Liver (tissue), 9 donors: ENCODE measurements around the gene ANKS1A. TPM values are rescaled to one million over a fixed set of nuclear protein-coding genes. Genes with fewer than 3 reads are reported as not detected.
A peak's percentile ranks its signal among the peaks of the same experiment; 100 is the strongest.

Source experiments
- DNase-seq: peaks from one replicate; pipeline ENCODE4 v3.0.0-alpha.2; 2017; ENCODE audit warnings: low spot score
- H3K27ac ChIP-seq, 2 donors: one replicate each; pipeline ENCODE4 v1.7.0; 2013; ENCODE audit warnings: inconsistent platforms in 2 of 2, low read length in 2 of 2, control low read depth in 1 of 2, low read depth in 1 of 2, mild to moderate bottlenecking in 1 of 2
- H3K27me3 ChIP-seq, 4 donors: one replicate each; pipeline versions ENCODE4 v1.6.1 to v1.7.0; 2013; ENCODE audit warnings: low read length in 3 of 4, inconsistent platforms in 1 of 4, mild to moderate bottlenecking in 1 of 4, moderate library complexity in 1 of 4; ENCODE audit not compliant: control insufficient read depth in 4 of 4, insufficient read depth in 4 of 4
- H3K36me3 ChIP-seq, 4 donors: one replicate each; pipeline versions ENCODE4 v1.6.1 to v1.7.0; 2013; ENCODE audit warnings: low read length in 3 of 4, mild to moderate bottlenecking in 3 of 4, low read depth in 1 of 4, moderate library complexity in 1 of 4; ENCODE audit not compliant: control insufficient read depth in 4 of 4, insufficient read depth in 3 of 4
- H3K4me1 ChIP-seq, 4 donors: one replicate each; pipeline versions ENCODE4 v1.6.1 to v1.7.0; 2013; ENCODE audit warnings: low read length in 3 of 4, mild to moderate bottlenecking in 3 of 4, moderate library complexity in 1 of 4; ENCODE audit not compliant: control insufficient read depth in 4 of 4, insufficient read depth in 4 of 4
- H3K4me3 ChIP-seq, 3 donors: one replicate each; pipeline versions ENCODE4 v1.6.1 to v1.7.0; 2013; ENCODE audit warnings: low read length in 3 of 3, control low read depth in 1 of 3, low read depth in 1 of 3, mild to moderate bottlenecking in 1 of 3
- H3K9ac ChIP-seq, 2 donors: one replicate each; pipeline ENCODE4 v1.7.0; 2013; ENCODE audit warnings: low read length in 2 of 2, mild to moderate bottlenecking in 2 of 2, moderate library complexity in 2 of 2, control low read depth in 1 of 2, low read depth in 1 of 2
- H3K9me3 ChIP-seq, 4 donors: one replicate each; pipeline versions ENCODE4 v1.6.1 to v1.7.0; 2013; ENCODE audit warnings: low read length in 3 of 4; ENCODE audit not compliant: control insufficient read depth in 4 of 4
- EGR1 ChIP-seq, 2 donors: IDR thresholded peaks; 2 replicates each; pipeline ENCODE4 v1.6.1; 2016 to 2018; ENCODE audit warnings: antibody characterized with exemption in 2 of 2, low read depth in 2 of 2
- FOXA1 ChIP-seq: IDR thresholded peaks from 2 replicates; pipeline ENCODE4 v1.6.1; 2016; ENCODE audit warnings: antibody characterized with exemption
- FOXA2 ChIP-seq: IDR thresholded peaks from 2 replicates; pipeline ENCODE4 v1.6.1; 2016; ENCODE audit warnings: antibody characterized with exemption
- GABPA ChIP-seq, 2 donors: IDR thresholded peaks in 1 of 2; conservative IDR thresholded peaks in 1 of 2; 2 replicates each; pipeline ENCODE4 v1.6.1; 2016; ENCODE audit warnings: antibody characterized with exemption in 2 of 2, mild to moderate bottlenecking in 1 of 2, moderate library complexity in 1 of 2
- HNF4A ChIP-seq, 2 donors: conservative IDR thresholded peaks; 2 replicates each; pipeline ENCODE4 v1.6.1; 2016; ENCODE audit warnings: antibody characterized with exemption in 2 of 2, mild to moderate bottlenecking in 2 of 2
- HNF4G ChIP-seq: IDR thresholded peaks from 2 replicates; pipeline ENCODE4 v1.6.1; 2016; ENCODE audit warnings: antibody characterized with exemption
- JUND ChIP-seq, 2 donors: IDR thresholded peaks; 2 replicates each; pipeline ENCODE4 v1.6.1; 2016; ENCODE audit warnings: antibody characterized with exemption in 2 of 2
- NR2F2 ChIP-seq: IDR thresholded peaks from 2 replicates; pipeline ENCODE4 v1.6.1; 2016; ENCODE audit warnings: antibody characterized with exemption
- RAD21 ChIP-seq, 2 donors: IDR thresholded peaks; 2 replicates each; pipeline ENCODE4 v1.6.1; 2016; ENCODE audit warnings: antibody characterized with exemption in 2 of 2, mild to moderate bottlenecking in 2 of 2
- RXRA ChIP-seq, 2 donors: IDR thresholded peaks; 2 replicates each; pipeline ENCODE4 v1.6.1; 2017 to 2018; ENCODE audit warnings: antibody characterized with exemption in 2 of 2, mild to moderate bottlenecking in 1 of 2
- SP1 ChIP-seq: IDR thresholded peaks from 2 replicates; pipeline ENCODE4 v1.6.1; 2018; ENCODE audit warnings: antibody characterized with exemption, mild to moderate bottlenecking
- TAF1 ChIP-seq: conservative IDR thresholded peaks from 2 replicates; pipeline ENCODE4 v1.6.1; 2016; ENCODE audit warnings: antibody characterized with exemption, mild to moderate bottlenecking
- YY1 ChIP-seq: IDR thresholded peaks from 2 replicates; pipeline ENCODE4 v1.6.1; 2016; ENCODE audit warnings: antibody characterized with exemption, mild to moderate bottlenecking
- WGBS: extraction: QIAGEN DNeasy Blood & Tissue Kit; methylation state at CpG from one replicate; pipeline ENCODE4 v1.1.7; 2013; 5-methylcytosine and 5-hydroxymethylcytosine counted together
- polyA plus RNA-seq, 2 donors: library from polyadenylated mRNA; stranded (reverse) in 1 of 2; unstranded in 1 of 2; fragments of 200-250 nt in 1 of 2; fragments of >200 nt in 1 of 2; fragmentation: Nextera tagmentation in 1 of 2; extraction: Ambion mirVana in 1 of 2; gene quantifications; one replicate each; pipeline versions ENCODE4 v1.2.1 to v1.2.3, GENCODE V29; 2013 to 2015
- total RNA-seq, 2 donors: library from RNA; depleted of rRNA; stranded (reverse); fragments of >200 nt; gene quantifications; one replicate each; pipeline ENCODE4 v1.2.3, GENCODE V29; 2014
- TF ChIP-seq, protein P1 (sequence below): IDR thresholded peaks from 2 replicates; pipeline ENCODE4 v1.6.1; 2016; ENCODE audit warnings: antibody characterized with exemption
- TF ChIP-seq, protein P2 (sequence below): IDR thresholded peaks from 2 replicates; pipeline ENCODE4 v1.6.1; 2016; ENCODE audit warnings: antibody characterized with exemption
- TF ChIP-seq, protein P3 (sequence below): fragments of 150-350 bp; IDR thresholded peaks from 2 replicates; pipeline ENCODE4 v1.5.1; 2017; ENCODE audit warnings: improper control_type of control experiment, low read depth, low read length; ENCODE audit not compliant: missing input control
- TF ChIP-seq, protein P4 (sequence below): IDR thresholded peaks from 2 replicates; pipeline ENCODE4 v1.6.1; 2016; ENCODE audit warnings: antibody characterized with exemption, mild to moderate bottlenecking
- TF ChIP-seq, protein P5 (sequence below): IDR thresholded peaks from 2 replicates; pipeline ENCODE4 v1.6.1; 2016; ENCODE audit warnings: antibody characterized with exemption
- donor health status: healthy.
- donor health status: healthy.
- donor health status: healthy.
- donor health status: healthy.
- donor health status: healthy.

Gene ANKS1A
- total and polyA plus RNA-seq, 4 donors: 4.3 to 18.7 (median 6.7) TPM

DNA sequence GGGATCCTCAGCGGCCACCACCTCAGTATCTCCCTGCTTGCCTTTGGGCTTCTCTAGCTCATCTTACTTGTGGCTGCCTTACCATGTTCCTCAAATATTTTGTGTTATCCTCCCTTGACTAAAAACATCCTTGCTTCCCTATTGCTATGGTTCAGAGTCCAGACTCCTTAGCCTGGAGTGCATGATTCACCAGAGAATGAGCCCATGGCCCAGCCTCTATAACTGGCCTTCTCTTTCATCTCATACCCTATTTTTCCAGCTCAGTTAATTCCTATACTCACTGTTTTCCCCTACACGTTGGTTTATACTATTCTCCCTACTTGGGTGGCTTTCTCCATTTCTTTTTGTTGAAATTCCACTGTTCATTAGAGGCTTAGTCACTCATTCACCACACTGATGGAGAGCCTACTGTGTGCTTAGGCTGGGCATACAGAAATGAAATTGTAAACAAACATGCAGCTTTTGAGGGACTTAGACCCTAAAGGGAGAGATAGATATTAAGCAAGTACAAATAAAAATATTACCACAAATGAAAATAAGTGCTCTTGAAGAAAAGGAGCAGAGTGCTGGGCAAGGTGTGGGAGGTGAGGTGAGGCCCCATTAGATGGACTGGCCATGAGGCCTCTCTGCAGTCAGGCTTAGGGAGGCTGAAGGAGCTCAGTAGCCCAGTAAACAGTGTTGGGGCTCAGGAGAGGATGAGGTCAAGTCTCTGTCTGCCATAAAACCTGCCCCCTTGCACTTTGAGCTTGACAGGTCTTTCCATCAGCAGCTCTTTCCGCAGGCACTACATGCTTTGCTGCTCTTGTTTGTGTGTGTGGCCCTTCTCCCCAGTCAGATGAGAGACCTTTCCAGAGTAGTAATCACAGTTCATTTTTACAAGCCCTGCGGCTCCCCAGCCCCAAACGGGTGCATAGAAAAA, 142.8 kb downstream of the ANKS1A start:
- no peak overlapping the region for H3K9ac ChIP-seq
- H3K27ac ChIP-seq: no peak overlapping the region
- peaks cover 0 to 35% (median 21%) of the 10 kb centered on the region in 4 donors for H3K4me1 ChIP-seq

More for the DNA sequence above, 142.8 kb downstream of the ANKS1A start:
- Histone ChIP-seq H3K4me3 (no peak overlapping the region), H3K27me3 (no peaks in the 10 kb centered on the region), H3K36me3 (peaks cover 0 to 4% (median 1%) of the 10 kb centered on the region in 4 donors), H3K9me3 (no peaks in the 10 kb centered on the region)
- DNase-seq: no peak
- TF ChIP-seq HNF4G (peak; percentile 32), GABPA (IDR thresholded peaks at IDR 0.05 in 1 of 2, conservative IDR thresholded peaks at IDR 0.05 in 1 of 2) (no peak), JUND (IDR thresholded peaks at IDR 0.05) (no peak), HNF4A (conservative IDR thresholded peaks at IDR 0.05) (peak; percentile 70 to 78), FOXA2 (no peak), FOXA1 (no peak), TAF1 (no peak), SP1 (peak; percentile 41), RXRA (IDR thresholded peaks at IDR 0.05) (peak in 1 of 2 donors; percentile 36), EGR1 (IDR thresholded peaks at IDR 0.05; ENCODE audit: low read depth in 2 of 2) (no peak), RAD21 (IDR thresholded peaks at IDR 0.05) (no peak), YY1 (no peak), NR2F2 (no peak)
- TF ChIP-seq, protein P1, sequence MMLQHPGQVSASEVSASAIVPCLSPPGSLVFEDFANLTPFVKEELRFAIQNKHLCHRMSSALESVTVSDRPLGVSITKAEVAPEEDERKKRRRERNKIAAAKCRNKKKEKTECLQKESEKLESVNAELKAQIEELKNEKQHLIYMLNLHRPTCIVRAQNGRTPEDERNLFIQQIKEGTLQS: no peak
- TF ChIP-seq, protein P2, sequence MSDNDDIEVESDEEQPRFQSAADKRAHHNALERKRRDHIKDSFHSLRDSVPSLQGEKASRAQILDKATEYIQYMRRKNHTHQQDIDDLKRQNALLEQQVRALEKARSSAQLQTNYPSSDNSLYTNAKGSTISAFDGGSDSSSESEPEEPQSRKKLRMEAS: no peak
- TF ChIP-seq, protein P3, sequence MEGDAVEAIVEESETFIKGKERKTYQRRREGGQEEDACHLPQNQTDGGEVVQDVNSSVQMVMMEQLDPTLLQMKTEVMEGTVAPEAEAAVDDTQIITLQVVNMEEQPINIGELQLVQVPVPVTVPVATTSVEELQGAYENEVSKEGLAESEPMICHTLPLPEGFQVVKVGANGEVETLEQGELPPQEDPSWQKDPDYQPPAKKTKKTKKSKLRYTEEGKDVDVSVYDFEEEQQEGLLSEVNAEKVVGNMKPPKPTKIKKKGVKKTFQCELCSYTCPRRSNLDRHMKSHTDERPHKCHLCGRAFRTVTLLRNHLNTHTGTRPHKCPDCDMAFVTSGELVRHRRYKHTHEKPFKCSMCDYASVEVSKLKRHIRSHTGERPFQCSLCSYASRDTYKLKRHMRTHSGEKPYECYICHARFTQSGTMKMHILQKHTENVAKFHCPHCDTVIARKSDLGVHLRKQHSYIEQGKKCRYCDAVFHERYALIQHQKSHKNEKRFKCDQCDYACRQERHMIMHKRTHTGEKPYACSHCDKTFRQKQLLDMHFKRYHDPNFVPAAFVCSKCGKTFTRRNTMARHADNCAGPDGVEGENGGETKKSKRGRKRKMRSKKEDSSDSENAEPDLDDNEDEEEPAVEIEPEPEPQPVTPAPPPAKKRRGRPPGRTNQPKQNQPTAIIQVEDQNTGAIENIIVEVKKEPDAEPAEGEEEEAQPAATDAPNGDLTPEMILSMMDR: no peak
- TF ChIP-seq, protein P4, sequence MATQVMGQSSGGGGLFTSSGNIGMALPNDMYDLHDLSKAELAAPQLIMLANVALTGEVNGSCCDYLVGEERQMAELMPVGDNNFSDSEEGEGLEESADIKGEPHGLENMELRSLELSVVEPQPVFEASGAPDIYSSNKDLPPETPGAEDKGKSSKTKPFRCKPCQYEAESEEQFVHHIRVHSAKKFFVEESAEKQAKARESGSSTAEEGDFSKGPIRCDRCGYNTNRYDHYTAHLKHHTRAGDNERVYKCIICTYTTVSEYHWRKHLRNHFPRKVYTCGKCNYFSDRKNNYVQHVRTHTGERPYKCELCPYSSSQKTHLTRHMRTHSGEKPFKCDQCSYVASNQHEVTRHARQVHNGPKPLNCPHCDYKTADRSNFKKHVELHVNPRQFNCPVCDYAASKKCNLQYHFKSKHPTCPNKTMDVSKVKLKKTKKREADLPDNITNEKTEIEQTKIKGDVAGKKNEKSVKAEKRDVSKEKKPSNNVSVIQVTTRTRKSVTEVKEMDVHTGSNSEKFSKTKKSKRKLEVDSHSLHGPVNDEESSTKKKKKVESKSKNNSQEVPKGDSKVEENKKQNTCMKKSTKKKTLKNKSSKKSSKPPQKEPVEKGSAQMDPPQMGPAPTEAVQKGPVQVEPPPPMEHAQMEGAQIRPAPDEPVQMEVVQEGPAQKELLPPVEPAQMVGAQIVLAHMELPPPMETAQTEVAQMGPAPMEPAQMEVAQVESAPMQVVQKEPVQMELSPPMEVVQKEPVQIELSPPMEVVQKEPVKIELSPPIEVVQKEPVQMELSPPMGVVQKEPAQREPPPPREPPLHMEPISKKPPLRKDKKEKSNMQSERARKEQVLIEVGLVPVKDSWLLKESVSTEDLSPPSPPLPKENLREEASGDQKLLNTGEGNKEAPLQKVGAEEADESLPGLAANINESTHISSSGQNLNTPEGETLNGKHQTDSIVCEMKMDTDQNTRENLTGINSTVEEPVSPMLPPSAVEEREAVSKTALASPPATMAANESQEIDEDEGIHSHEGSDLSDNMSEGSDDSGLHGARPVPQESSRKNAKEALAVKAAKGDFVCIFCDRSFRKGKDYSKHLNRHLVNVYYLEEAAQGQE: no peak
- TF ChIP-seq, protein P5, sequence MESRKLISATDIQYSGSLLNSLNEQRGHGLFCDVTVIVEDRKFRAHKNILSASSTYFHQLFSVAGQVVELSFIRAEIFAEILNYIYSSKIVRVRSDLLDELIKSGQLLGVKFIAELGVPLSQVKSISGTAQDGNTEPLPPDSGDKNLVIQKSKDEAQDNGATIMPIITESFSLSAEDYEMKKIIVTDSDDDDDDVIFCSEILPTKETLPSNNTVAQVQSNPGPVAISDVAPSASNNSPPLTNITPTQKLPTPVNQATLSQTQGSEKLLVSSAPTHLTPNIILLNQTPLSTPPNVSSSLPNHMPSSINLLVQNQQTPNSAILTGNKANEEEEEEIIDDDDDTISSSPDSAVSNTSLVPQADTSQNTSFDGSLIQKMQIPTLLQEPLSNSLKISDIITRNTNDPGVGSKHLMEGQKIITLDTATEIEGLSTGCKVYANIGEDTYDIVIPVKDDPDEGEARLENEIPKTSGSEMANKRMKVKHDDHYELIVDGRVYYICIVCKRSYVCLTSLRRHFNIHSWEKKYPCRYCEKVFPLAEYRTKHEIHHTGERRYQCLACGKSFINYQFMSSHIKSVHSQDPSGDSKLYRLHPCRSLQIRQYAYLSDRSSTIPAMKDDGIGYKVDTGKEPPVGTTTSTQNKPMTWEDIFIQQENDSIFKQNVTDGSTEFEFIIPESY: no peak
- WGBS: 59% methylated on average over 5 of the region's 5 CpGs
